HG03521 (cell line): ENCODE measurements around the gene TRAPPC3.

Experiments used
- ATAC-seq: cut with Tn5 transposase; IDR thresholded peaks from one replicate; pipeline ENCODE4 v1.9.1; 2021; ENCODE audit warnings: mild to moderate bottlenecking, moderate library complexity; ENCODE audit not compliant: unreplicated experiment

The TRAPPC3 gene

DNA sequence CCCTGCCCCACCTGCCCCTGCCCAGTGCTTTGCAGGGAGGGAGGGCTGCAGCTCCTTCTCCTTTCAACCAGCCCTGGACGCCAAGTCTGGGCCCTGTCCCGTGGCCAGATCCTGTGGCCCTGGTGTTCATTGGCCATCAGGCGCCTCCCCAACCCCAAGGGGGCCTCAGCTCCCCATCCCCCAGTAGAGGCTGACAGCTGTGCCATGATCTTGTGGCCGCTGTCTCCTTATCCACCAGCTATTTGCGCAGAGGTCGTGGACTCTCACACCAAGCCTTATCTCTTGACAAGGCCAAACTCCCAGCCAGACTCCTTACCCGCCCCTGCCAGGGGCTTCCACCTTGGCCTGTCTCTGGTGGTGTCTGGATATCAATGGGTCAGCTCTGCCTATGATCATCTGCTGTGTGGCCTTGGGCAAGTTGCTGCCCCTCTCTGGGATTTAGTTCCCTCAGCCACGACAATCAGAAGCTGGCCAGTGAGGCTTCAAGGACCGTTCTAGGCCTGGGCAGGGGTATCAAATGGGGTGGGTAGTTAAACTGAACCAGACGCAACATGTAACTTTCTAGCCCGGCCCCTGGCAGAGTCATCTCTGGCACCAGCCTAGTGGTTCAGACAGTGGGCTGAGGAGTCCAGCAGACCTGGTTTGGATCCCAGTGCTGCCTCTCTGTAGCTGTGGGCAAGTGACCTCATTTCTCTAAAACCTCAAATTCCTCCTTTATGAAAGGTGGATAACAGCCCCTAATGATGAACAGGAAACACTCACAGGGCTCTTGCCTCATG, 21.0 kb downstream of the TRAPPC3 start:
- no peak for ATAC-seq

GRCh38 chr1:36126797-36127500, 22.3 kb downstream of the TRAPPC3 start:
- ATAC-seq: no peak

DNA sequence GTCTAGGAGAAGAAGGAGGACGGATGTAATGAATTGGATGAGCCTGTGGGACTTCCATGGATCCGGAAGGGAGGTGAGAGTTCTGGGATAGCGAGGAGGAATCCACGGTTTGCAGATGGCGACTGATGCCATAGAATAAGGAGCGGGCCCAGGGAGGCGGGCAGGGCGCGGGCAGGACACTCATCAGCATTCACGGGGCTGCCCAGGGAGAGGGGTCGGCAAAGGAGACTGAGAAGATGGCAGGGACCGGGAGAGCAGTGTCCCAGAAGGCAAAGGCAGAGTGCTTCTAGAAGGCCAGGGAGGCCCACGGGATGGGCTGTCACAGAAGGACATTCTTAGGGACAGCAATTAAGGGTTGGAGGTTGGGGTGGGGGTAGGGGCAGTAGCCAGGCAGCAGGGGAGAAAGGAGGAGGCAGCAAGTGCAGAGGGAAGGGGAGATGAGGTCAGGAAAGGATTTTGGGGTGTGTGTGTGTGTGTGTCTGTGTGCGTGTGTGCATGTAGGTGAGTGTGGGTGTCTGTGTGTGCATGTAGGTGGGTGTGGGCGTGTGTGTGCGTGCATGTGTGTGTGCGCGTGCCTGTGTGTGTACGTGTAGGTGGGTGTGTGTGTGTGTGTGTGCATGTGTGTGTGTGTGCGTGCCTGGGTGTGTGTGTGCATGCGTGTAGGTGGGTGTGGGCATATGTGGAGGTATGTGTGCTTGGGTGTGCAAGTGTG, 23.1 kb downstream of the TRAPPC3 start:
- no peak for ATAC-seq

DNA sequence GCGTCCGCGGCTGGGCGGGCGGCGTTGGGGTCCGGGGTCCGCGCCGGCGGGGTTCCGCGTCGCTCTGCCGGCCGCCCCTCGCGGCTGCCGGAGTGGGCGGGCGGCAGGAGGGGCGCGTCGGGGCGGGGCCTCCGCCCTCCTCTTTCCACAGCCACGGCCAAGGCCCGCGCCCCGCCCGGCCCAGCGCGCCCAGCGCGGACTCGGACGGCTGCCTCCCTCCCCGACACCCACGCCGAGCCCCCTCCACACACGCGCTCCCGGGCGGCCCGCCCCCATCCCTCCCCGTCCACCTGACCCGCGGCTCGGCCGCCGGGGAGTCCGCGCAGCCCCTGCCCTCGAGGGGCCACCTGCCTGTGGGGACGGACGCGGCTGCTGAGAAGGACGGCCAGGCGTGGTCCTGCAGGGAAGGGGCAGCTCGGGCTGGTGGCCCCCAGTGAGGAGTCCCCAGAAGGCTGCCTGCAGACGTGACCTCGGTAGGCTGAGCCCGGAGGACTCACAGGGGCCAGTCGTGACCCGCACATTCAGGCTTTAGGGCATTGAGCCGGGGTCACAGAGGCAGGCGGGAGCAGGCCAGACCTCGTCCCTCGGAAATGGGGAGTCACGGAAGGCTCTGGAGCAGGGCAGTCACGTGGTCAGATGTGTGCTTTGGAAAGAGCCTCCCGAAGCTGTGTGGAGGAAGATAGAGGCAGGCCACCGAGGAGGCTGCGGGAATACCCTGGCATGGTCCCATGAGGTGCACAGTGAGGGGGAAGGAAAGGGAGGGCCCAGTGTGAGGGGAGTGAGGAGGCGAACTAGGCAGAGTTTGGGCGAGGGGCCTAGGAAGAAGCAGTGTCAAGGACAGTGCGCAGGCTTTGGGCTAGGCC, 23.9 kb downstream of the TRAPPC3 start, which contains the start of gene COL8A2:
TSS of gene COL8A2 (minus strand) at position 94 of the 863 bp plus-strand sequence. CDS start 24,980 bp downstream, outside the sequence.
- no peak for ATAC-seq

- no peak for ATAC-seq
Observed at GRCh38 chr1:36124404-36125128, 24.7 kb downstream of the TRAPPC3 start.

DNA sequence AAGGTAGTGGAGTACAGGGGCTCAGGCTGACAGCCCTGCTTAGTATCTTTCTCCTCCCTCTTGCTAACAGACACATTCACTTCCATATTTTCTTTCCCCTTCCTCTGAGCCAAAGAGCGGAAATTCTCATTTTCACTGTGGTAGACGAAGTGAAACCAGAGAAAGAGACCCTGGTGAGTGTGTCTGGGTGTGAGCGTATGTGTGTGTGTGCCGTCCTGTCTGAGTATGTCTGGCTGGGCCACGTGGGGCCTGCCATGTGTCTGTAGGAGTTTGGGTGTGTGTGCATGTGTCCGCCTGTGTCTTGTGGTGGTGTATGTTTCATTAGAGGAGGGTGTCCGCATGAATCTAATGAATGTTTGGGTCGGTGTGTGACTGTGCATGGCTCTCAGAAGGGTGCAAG, 25.9 kb downstream of the TRAPPC3 start:
- ATAC-seq: no peak

DNA sequence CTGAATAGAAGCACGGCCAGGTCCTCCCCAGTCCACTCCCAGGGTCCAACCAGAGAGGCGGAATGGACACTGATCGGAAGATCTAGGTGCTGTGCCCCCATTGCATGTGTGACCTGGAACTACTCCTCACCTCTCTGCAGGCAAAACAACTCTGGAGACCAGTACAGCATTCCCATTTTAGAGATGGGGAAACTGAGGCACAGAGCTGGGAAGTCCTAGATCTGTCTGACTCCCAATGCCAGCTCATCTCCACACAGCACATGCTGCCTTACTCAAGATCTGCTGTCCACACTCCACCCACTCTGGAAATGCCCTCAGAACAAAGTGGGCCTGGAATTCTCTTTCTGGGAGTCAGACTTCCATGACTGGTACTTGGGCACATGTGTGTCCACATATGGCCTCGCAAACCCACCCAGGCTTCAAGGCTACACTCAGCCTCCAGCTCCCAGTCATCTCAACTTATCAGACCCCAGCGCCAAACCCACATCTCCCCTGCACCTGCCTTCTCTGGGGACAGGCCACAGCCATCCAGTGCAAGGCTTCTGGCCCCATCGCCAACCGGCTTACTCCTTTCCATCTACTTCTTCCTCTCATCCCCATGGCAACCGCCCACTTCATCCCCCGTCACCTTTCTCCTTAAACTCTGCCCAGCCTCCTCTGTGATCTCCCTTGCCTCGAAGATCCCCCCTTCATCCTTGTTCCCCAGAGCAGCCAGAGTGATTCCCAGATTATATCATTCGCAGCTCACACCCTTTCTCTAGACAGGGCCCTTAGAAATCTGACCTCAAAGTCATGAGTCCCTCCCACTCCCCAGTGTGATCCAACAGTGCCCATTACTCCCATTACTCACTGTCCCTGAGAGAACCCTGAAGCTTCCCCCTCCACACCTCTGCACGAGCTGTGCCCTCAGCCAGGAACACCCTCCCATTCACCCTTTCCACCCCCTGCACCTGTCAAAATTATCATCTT, 26.9 kb downstream of the TRAPPC3 start:
- ATAC-seq: no peak

- no peak for ATAC-seq
Observed at GRCh38 chr1:36119456-36119855, 29.8 kb downstream of the TRAPPC3 start.

DNA sequence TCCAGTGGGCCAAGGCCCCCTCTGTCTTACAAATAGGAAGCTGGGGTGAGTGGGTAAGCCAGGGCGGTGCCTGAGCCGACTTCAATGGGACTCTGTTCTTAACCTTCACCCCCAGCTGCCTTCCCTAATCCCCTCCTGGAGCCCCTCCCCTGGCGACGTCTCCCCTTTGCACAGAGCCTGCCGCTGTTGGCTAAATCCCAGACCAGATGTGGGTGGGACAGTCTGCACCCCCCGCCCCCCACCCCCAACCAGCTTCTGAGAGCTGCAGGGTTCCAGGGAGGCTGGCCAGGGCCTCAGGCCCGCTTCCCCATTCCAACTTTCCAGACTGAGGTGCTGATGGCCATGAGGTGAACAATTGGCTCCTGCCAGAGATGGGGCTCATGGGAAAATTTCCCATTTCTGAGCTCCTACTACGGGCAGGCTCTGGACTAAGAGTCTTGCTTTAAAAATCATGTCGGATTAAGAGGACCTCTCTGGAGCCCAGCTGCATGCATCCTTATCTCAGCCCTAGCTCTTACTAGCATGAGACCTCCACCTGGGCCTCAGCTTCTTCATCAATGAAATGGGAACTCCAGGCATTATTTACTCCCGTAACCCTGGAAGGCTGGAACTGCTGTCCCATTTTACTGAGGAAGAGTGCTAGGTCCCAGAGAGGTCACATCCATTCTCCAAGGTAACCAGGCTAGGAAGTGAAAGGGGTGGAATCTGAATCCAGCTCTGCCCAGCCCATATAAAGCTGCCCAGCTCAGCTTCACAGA, 30.7 kb downstream of the TRAPPC3 start:
- ATAC-seq: no peak

GRCh38 chr1:36116901-36117300, 32.4 kb downstream of the TRAPPC3 start:
- ATAC-seq: no peak

GRCh38 chr1:36115931-36116330, 33.4 kb downstream of the TRAPPC3 start:
- ATAC-seq: no peak

- no peak for ATAC-seq
Observed at GRCh38 chr1:36115200-36115669, 34.1 kb downstream of the TRAPPC3 start.

DNA sequence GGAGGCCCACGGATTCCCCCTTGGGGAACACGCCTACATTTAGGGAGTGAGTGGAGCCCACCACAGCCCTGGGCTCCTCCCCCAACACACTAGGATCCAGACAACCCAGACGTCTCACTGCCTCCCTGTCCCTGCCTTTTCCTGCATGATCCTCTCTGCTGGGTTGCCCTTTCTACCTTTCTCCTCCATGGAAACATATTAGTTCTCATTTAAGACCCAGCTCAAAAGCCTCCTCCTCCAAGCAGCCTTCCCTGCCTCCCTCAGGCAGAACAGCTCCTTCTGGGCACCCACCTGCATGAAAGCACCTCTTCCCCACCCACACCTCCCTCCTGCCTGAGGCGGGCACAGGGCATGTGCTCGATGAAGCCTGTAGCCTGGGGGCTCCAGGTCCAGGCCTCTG, 34.9 kb downstream of the TRAPPC3 start:
- ATAC-seq: no peak

- ATAC-seq: no peak
Observed at GRCh38 chr1:36112823-36113222, 36.5 kb downstream of the TRAPPC3 start.

DNA sequence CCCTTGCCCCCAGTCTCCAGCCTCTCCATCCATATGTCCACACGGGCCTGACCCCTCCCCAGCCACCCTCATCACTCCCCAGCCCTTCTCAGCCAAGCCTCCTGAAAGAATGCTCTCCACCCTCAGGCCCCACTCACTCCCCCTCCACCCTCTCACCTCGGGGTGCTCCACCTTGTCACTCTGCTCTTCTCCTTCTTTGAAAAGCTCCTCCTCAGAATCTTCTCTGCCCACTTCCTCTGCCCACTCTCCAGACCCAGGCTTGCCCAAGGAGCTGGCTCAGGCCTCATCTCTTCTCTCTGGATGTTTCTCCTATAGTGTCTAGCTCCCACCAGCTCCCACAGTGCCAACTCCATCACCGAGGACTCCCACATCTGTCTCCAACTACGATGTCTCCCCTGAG, 38.1 kb downstream of the TRAPPC3 start:
- ATAC-seq: no peak

DNA sequence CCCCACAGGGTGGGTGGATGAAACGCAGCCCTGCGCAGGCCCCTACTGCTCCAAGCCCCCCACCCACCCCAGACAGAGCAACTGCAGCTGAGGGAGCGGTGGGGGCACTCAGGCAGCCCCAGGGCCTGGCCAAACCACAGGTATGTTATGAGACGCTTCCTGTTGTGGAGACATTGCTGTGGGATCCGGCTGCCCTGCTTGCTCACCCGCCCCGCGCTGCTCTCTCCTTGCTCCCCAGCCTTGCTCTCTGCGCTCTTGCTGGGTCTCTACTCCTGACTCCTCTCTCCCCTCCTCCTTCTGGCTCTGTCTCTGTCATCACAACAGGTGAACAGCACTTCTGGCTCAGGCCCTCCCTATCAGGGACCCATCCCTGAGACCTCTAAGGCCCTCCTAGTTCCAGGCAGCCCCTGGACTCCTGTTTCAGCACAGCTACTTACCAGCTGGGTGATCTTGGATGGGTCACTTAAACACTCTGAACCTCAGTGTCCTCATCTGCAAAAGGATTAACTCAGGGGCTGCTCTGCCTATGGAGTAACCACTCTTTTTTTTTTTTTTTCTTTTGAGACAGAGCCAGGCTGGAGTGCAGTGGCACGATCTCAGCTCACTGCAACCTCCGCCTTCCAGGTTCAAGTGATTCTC, 40.1 kb downstream of the TRAPPC3 start:
- no peak for ATAC-seq

DNA sequence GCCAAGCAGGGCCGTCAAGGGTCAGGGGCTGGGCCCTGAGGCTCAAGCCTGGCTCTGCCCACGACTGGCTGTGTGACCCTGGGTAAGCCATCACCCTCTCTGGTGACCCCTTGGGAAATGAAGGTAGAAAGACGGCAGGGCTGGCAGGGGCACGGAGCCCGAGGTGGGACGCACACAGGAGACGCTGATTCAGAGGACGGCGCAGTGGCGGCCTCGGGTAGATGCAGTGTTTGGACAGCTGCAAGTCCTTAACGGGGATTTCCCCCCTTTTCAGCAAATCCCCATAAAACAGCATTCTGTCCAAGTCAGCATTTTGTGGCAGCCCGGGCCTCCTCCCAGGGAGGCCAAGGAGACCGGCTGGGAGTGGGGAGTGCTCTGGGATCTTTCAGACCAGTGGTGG, 41.0 kb downstream of the TRAPPC3 start:
- no peak for ATAC-seq

GRCh38 chr1:36107394-36107793, 41.9 kb downstream of the TRAPPC3 start:
- no peak for ATAC-seq
